WERI-Rb-1 (cell line): ENCODE results near the gene MRPL30.
"Not testable (repeated sequence)": the region's sequence is repeated elsewhere in the genome, so short reads cannot be mapped to it uniquely, and the experiment has no call there.

Experiments
- DNase-seq: peaks from one replicate; pipeline ENCODE4 v3.0.0-alpha.2; 2020
- H3K27ac ChIP-seq: fragments of 250-450 bp; sonication (Bioruptor Pico); 2 replicates; pipeline ENCODE4 v1.5.1; 2020; ENCODE audit warnings: mild to moderate bottlenecking, moderate library complexity
- H3K27me3 ChIP-seq: fragments of 250-450 bp; sonication (Bioruptor Pico); 2 replicates; pipeline ENCODE4 v1.5.1; 2021; ENCODE audit warnings: mild to moderate bottlenecking, low read depth, moderate library complexity; ENCODE audit not compliant: insufficient read depth, severe bottlenecking
- H3K36me3 ChIP-seq: fragments of 250-450 bp; sonication (Bioruptor Pico); 2 replicates; pipeline ENCODE4 v1.5.1; 2020; ENCODE audit warnings: mild to moderate bottlenecking, moderate library complexity
- H3K4me3 ChIP-seq: 2 replicates; pipeline ENCODE4 v1.5.1; 2011; ENCODE audit warnings: low read depth, mild to moderate bottlenecking, control low read depth, low read length
- H3K9me3 ChIP-seq: fragments of 250-450 bp; sonication (Bioruptor Pico); 2 replicates; pipeline ENCODE4 v1.5.1; 2021; ENCODE audit warnings: mild to moderate bottlenecking, moderate library complexity; ENCODE audit not compliant: severe bottlenecking
- TF ChIP-seq, protein P1 (sequence below): IDR thresholded peaks from 2 replicates; pipeline ENCODE4 v1.5.1; 2011; ENCODE audit warnings: low read depth, mild to moderate bottlenecking, control low read depth, inconsistent platforms, low read length

MRPL30 gene

DNA sequence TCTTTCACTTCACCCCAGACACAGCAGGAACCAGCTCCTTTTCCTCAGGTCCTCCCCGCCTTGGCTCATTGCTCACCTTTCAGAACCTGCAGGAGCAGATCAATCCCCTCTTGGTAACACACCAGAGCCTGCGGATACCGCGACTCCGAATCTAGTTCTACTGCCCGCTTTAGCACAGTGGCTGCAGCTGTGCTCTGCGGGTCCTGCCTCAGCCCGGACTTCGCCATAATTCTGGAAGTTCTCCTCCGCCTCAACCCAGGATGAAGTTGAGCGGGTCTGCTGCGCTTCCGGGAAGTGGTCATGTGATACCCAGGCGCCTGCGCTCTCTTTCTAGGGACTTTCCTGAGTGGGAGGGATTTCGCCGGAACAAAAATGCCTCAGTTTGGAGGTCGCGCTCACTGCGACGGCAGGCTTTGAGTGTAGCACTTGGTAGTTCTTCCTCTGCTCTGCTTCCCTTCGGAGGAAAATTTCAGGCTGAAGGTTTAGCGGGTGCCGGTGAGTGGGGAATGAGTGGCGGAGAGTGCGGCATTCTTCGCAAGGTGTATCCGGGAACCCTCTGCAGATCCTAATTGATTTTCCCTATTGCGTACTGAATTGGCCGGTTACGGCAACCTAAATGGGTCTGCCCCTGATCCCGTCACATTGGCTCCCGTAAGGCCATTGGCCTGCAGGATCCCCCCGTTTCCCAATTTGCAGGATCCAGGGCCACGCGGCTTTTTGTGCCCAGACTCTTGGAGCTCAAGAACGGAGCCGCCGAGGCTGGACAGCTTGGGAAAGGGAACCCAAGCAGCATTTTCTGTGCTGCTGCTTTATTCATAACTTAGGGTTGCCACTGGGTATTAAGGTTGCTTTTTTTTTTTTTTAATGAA, at the start of gene MRPL30, which contains the start of gene MITD1:
Gene MRPL30, plus strand, starts transcription at position 430 of the 869 bp plus-strand sequence. CDS start 5,020 bp downstream, outside the sequence.
Gene MITD1, minus strand, starts transcription at position 304 of the 869 bp plus-strand sequence. Its CDS starts 77 bp downstream, at position 227.
- no peaks in the 10 kb centered on the region for H3K27me3 ChIP-seq
- TF ChIP-seq, protein P1, sequence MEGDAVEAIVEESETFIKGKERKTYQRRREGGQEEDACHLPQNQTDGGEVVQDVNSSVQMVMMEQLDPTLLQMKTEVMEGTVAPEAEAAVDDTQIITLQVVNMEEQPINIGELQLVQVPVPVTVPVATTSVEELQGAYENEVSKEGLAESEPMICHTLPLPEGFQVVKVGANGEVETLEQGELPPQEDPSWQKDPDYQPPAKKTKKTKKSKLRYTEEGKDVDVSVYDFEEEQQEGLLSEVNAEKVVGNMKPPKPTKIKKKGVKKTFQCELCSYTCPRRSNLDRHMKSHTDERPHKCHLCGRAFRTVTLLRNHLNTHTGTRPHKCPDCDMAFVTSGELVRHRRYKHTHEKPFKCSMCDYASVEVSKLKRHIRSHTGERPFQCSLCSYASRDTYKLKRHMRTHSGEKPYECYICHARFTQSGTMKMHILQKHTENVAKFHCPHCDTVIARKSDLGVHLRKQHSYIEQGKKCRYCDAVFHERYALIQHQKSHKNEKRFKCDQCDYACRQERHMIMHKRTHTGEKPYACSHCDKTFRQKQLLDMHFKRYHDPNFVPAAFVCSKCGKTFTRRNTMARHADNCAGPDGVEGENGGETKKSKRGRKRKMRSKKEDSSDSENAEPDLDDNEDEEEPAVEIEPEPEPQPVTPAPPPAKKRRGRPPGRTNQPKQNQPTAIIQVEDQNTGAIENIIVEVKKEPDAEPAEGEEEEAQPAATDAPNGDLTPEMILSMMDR, result no peak
- no peaks in the 10 kb centered on the region for H3K9me3 ChIP-seq
- peak within 1 kb of the TSS; percentile 86 for H3K27ac ChIP-seq
- peak within 1 kb of the TSS; percentile 68 for H3K4me3 ChIP-seq
- H3K36me3 ChIP-seq, result no peaks in the 10 kb centered on the region; the same call in none of the 2 replicates
- DNase-seq, result peak; percentile 91

DNA sequence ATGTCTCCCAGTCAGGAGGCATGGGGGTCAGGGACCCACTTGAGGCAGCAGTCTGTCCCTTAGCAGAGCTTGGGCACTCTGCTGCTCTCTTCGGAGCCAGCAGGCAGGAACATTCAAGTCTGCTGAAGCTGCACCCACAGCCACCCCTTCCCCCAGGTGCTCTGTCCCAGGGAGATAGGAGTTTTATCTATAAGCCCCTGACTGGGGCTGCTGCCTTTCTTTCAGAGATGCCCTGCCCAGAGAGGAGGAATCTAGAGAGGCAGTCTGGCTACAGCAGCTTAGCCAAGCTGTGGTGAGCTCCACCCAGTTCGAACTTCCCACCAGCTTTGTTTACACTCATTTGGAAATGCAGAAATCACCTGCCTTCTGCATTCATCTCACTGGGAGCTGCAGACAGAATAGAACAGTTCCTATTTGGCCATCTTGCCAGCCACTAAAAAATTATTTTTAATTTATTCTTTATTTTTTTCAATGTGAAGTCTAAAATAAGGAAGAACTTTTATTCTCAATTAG, 45.9 kb upstream of the MRPL30 start:
- not testable (repeated sequence) for H3K27me3 ChIP-seq, DNase-seq, H3K4me3 ChIP-seq, H3K27ac ChIP-seq, H3K9me3 ChIP-seq, H3K36me3 ChIP-seq

DNA sequence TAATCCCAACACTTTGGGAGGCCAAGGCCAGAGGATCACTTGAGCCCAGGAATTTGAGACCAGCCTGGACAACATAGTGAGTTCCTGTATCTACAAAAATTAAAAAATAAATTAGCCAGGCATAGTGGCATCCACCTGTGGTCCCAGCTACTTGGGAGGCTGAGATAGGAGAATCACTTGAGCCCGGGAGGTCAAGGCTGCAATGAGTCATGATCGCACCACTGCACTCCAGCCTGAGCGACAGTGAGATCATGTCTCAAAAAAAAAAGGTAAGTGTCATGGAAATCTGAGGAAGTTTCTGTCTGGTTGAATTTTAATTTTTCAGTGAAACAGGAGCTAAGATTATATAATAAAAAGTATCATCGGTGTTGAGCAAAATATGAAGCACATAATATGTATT, 42.0 kb upstream of the MRPL30 start:
- TF ChIP-seq, protein P1, result no peak
- DNase-seq, result no peak
- Histone ChIP-seq H3K4me3 (no peak overlapping the region), H3K36me3 (no peaks in the 10 kb centered on the region), H3K27me3 (no peaks in the 10 kb centered on the region), H3K27ac (no peak overlapping the region), H3K9me3 (peaks cover 2% of the 10 kb centered on the region)

DNA sequence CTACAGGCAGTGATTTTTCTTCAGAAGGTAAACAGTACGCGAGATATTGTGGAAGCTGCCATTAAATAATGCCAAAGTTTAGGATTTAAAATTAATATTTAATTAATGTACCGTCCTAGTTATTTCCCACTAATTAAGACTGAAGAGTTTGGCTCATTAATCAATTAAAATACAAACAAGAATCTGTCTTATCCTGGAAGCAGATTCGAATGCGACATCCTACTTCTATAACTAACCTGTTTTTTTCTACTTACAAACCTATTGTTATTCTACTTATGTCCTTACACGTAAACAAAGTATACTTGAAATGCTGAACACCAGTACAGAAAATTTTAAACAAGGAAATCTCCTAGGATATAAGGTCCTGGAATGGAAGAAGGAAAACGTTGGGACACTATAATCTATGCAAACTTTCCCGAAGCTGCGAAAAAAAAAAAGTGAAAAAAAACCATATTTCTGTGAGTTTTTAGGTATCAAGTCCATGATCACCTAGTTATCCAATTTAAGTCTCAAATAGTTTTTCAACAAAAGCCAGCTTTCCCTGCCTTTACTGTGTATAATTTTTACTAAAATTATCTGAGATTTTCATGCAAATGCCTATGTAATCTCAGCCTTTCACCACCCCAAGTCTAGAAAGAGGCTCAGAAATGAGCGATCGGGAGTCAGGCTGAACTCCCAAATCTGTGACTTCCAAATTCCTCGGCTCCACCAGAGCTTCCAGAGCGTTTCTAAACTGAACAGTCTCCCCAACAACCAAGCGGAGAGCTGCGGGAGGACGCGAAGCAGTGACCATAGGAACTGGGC, 40.7 kb upstream of the MRPL30 start:
- H3K9me3 ChIP-seq, result no peaks in the 10 kb centered on the region

DNA sequence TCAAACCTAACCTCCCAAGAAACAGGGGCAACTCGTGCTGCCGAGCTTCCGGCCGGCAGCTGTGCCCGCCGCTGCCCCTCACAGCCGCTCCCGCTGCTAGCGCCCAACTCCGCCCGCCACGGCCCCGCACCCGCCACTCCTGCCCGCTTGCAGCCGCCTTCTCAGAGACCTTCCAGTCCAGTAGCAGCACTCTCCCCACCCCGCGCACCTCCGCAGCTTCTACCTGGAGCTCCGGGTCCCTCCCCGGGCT, 40.2 kb upstream of the MRPL30 start:
- peak overlapping the region; percentile 63 for H3K27ac ChIP-seq
- TF ChIP-seq, protein P1, result no peak
- no peaks in the 10 kb centered on the region for H3K36me3 ChIP-seq
- no peaks in the 10 kb centered on the region for H3K27me3 ChIP-seq
- no peaks in the 10 kb centered on the region for H3K9me3 ChIP-seq
- no peak for DNase-seq
- H3K4me3 ChIP-seq, result peak overlapping the region; percentile 44

More for the DNA sequence above, 40.7 kb upstream of the MRPL30 start:
- TF ChIP-seq, protein P1, result no peak
- DNase-seq, result no peak
- Histone ChIP-seq H3K4me3 (peak overlapping the region; percentile 44), H3K27me3 (no peaks in the 10 kb centered on the region), H3K27ac (peak overlapping the region; percentile 63), H3K36me3 (no peaks in the 10 kb centered on the region)
